Calu3 (cell line): ENCODE data around the gene TRMT2B. TPM values are rescaled to one million over a fixed set of nuclear protein-coding genes. Genes with fewer than 3 reads are reported as not detected.

ENCODE experiments used
- BruUV-seq: library from RNA; stranded (reverse); fragments of 400-500 nt; replicated peaks from 2 replicates; lab custom pipeline; 2021; lab: Mats Ljungman, UMichigan
- CTCF ChIA-PET: fragments of 300-600 bp; sonication (Branson Sonifier 250); formaldehyde crosslinking; loops from one replicate; lab custom pipeline; 2022; ENCODE audit warnings: antibody characterized with exemption; lab: Charles Lee
- DNase-seq: peaks from one replicate; pipeline ENCODE4 v3.0.0; 2022
- H3K27ac Mint-ChIP-seq: one replicate; pipeline ENCODE4 v1.8.0; 2022; ENCODE audit warnings: mixed read lengths; ENCODE audit not compliant: unreplicated experiment
- H3K27me3 Mint-ChIP-seq: one replicate; pipeline ENCODE4 v1.8.0; 2022; ENCODE audit warnings: mixed read lengths; ENCODE audit not compliant: unreplicated experiment
- H3K36me3 Mint-ChIP-seq: one replicate; pipeline ENCODE4 v1.8.0; 2022; ENCODE audit warnings: mild to moderate bottlenecking, moderate library complexity, mixed read lengths; ENCODE audit not compliant: insufficient read depth, unreplicated experiment
- H3K4me1 Mint-ChIP-seq: one replicate; pipeline ENCODE4 v1.8.0; 2022; ENCODE audit warnings: mild to moderate bottlenecking, low read depth, mixed read lengths; ENCODE audit not compliant: unreplicated experiment
- H3K4me3 Mint-ChIP-seq: one replicate; pipeline ENCODE4 v1.8.0; 2022; ENCODE audit warnings: mild to moderate bottlenecking, low read depth, moderate library complexity, mixed read lengths; ENCODE audit not compliant: unreplicated experiment
- H3K9me3 Mint-ChIP-seq: one replicate; pipeline ENCODE4 v1.8.0; 2022; ENCODE audit warnings: low read depth, mixed read lengths; ENCODE audit not compliant: unreplicated experiment
- intact Hi-C: fragments of 100-400 bp; cut with micrococcal nuclease; formaldehyde crosslinking; loops from one replicate; pipeline ENCODE4 v1.10.0; 2022; ENCODE audit not compliant: unreplicated experiment
- total RNA-seq: library from RNA; stranded (reverse); gene quantifications from 2 replicates; pipeline ENCODE4 v1.2.3, GENCODE V29; 2022
- TF ChIP-seq, protein P1 (sequence below): fragments of 200-600 bp; IDR thresholded peaks from one replicate; pipeline ENCODE4 v1.8.0; 2022; ENCODE audit warnings: antibody characterized with exemption; ENCODE audit not compliant: unreplicated experiment

The TRMT2B gene
- total RNA-seq, 1 experiment from 2014 or later = 18.5 TPM

DNA sequence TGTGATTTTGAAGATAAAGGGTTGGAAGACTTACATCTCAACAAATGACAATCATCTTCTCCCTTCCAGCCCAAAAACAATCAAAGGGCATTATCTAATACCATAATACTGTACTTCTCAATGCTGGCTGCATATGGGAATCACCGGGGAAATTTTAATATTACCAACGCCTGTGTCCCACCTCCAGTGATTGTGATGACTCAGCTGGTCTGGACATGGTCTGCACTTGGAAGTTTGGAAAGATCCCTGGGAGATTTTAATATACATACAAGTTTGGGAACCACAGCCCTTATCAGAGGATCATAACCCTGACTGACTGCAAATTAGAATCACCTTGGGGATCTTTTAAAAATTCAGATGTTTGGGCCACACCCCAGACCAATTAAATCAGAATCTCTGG, 52.5 kb downstream of the TRMT2B start:
- intact Hi-C loops = loop anchor here (10.0 kb wide), 1 partner anchor 105 kb away; no protein-coding TSS in a partner anchor
- no peak overlapping the region for H3K27ac Mint-ChIP-seq
- H3K4me1 Mint-ChIP-seq = peaks cover 9% of the 10 kb centered on the region
- no peak for DNase-seq
- H3K4me3 Mint-ChIP-seq = no peak overlapping the region
- BruUV-seq = no TSS peak
- H3K36me3 Mint-ChIP-seq = peaks cover 12% of the 10 kb centered on the region
- no peaks in the 10 kb centered on the region for H3K27me3 Mint-ChIP-seq
- CTCF ChIA-PET = no interaction called here
- TF ChIP-seq, protein P1, sequence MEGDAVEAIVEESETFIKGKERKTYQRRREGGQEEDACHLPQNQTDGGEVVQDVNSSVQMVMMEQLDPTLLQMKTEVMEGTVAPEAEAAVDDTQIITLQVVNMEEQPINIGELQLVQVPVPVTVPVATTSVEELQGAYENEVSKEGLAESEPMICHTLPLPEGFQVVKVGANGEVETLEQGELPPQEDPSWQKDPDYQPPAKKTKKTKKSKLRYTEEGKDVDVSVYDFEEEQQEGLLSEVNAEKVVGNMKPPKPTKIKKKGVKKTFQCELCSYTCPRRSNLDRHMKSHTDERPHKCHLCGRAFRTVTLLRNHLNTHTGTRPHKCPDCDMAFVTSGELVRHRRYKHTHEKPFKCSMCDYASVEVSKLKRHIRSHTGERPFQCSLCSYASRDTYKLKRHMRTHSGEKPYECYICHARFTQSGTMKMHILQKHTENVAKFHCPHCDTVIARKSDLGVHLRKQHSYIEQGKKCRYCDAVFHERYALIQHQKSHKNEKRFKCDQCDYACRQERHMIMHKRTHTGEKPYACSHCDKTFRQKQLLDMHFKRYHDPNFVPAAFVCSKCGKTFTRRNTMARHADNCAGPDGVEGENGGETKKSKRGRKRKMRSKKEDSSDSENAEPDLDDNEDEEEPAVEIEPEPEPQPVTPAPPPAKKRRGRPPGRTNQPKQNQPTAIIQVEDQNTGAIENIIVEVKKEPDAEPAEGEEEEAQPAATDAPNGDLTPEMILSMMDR = no peak
- no peaks in the 10 kb centered on the region for H3K9me3 Mint-ChIP-seq

DNA sequence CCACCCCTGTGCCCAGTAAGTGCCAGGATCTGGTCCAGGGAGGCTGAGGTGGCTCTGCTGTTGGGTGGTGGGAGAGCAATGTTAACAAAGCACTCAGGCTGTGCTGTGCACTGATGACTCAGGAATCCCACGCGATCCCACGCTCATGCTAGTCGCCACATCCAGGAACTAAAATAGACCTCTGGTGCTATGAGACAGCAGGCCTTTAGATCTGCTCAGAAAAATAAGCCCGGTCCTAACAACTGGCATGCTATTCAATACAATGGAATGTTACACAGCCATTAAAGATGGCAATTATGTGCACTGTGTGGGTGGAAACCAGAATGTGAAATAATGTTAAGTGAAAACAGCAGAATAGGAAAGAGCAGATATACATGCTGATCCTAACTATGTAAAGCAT, 56.4 kb downstream of the TRMT2B start:
- intact Hi-C loops = loop anchor here (10.0 kb wide), 1 partner anchor 101 kb away; no protein-coding TSS in a partner anchor
- Mint-ChIP-seq H3K4me3 (no peak overlapping the region), H3K36me3 (no peaks in the 10 kb centered on the region), H3K27me3 (no peaks in the 10 kb centered on the region), H3K9me3 (no peaks in the 10 kb centered on the region), H3K4me1 (peaks cover 25% of the 10 kb centered on the region), H3K27ac (no peak overlapping the region)
- DNase-seq = no peak
- CTCF ChIA-PET = no interaction called here
- TF ChIP-seq, protein P1 = no peak
- BruUV-seq = no TSS peak

DNA sequence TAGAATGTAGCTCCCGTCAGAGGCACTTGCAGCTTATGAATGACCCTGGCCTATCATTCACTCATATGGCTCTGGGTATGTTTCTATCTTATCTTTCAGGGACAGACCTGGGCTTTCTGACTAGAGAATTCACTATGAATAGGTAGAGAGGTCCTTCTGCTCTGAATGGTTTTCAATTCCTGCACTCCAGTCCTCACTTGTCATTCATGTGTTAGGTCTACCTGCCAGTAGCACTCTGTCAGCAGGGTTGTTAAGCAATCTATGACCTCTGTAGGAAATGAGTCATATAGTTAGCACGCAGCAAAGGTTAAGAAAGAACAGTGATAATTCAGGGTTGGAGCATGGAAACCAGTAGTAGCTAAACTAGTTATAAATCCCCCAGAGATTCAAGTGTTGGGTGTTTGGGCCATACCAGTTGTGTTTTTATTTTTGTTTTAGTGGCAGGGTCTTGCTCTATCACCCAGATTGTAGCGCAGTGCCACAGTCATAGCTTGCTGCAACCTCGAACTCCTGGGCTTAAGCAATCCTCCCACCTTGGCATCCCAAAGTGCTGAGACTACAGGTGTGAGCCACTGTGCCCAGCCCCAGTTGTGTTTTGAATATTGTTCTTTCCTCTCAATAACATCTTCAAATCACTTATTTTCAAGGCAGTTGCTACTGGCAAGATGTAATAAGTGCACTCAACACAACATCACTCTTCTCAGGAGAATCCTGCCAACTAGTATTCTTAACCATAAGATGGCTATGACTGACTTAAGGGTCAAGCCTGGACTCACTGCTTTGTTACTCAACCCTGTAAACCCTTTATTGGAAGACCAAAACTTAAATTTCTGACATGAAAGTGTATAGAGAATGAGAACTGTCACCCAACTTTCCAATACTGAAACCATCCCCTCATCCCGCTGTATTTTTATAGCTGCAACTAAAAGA, 57.3 kb downstream of the TRMT2B start:
- H3K36me3 Mint-ChIP-seq = no peaks in the 10 kb centered on the region
- no peaks in the 10 kb centered on the region for H3K27me3 Mint-ChIP-seq
- no TSS peak for BruUV-seq
- intact Hi-C loops = loop anchor here (10.0 kb wide), 1 partner anchor 100 kb away; no protein-coding TSS in a partner anchor
- peak; percentile 22 for DNase-seq
- H3K4me3 Mint-ChIP-seq = peak overlapping the region; percentile 33
- CTCF ChIA-PET = interaction anchor here (0.6 kb wide), 1 partner anchor 58 kb away, joined by 3 read pairs; no protein-coding TSS in a partner anchor
- TF ChIP-seq, protein P1 = no peak
- no peaks in the 10 kb centered on the region for H3K9me3 Mint-ChIP-seq
- peak overlapping the region; percentile 56 for H3K27ac Mint-ChIP-seq
- H3K4me1 Mint-ChIP-seq = peaks cover 25% of the 10 kb centered on the region

DNA sequence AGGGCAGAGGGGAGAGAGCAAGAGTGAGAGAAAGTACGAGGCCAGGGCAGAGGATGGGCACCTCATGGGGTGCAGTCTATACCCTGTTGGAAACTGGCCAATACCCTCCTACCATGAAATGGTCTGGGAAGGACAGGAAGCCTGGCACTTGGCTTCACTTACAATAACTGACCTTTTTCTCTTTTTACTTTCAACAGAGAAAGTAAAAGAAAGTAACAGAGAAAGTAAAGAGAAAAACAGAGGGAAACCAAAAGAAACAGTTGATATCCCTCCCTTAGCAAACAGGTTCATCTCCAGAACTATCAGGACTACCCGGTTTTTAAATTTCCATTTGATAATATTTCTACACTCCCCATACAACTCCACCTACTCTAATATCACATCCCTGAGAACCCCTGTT, 61.8 kb downstream of the TRMT2B start:
- intact Hi-C loops = loop anchor here (10.0 kb wide), 1 partner anchor 95 kb away; no protein-coding TSS in a partner anchor
- Mint-ChIP-seq H3K27me3 (no peaks in the 10 kb centered on the region), H3K9me3 (no peaks in the 10 kb centered on the region), H3K27ac (no peak overlapping the region), H3K4me3 (no peak overlapping the region), H3K4me1 (peaks cover 23% of the 10 kb centered on the region), H3K36me3 (no peaks in the 10 kb centered on the region)
- no peak for DNase-seq
- no TSS peak for BruUV-seq
- TF ChIP-seq, protein P1 = no peak
- CTCF ChIA-PET = no interaction called here
